BJ (cell line): Measurements from ENCODE around the gene CCDC88C. TPM values are rescaled to one million over a fixed set of nuclear protein-coding genes. Genes with fewer than 3 reads are reported as not detected.

Experiments
- CTCF ChIA-PET: fragments of 350-600 bp; formaldehyde crosslinking; extraction: SDS; loops from one replicate; lab custom pipeline; 2021; ENCODE audit warnings: antibody characterized with exemption, inconsistent platforms; lab: Yijun Ruan, JAX
- POLR2A ChIA-PET: fragments of 300-600 bp; sonication (Branson Sonifier 250); formaldehyde crosslinking; extraction: SDS; loops from one replicate; lab custom pipeline; 2021; ENCODE audit warnings: antibody characterized with exemption; lab: Charles Lee
- DNase-seq: peaks from one replicate; pipeline ENCODE4 v3.0.0-alpha.2; 2011; ENCODE audit warnings: low read depth
- H3K27me3 ChIP-seq: 2 replicates; pipeline ENCODE4 v1.6.0; 2011; ENCODE audit warnings: low read length; ENCODE audit not compliant: control insufficient read depth, insufficient read depth
- H3K36me3 ChIP-seq: 2 replicates; pipeline ENCODE4 v1.5.1; 2011; ENCODE audit warnings: low read length; ENCODE audit not compliant: control insufficient read depth, insufficient read depth
- H3K4me3 ChIP-seq: 2 replicates; pipeline ENCODE4 v1.5.1; 2011; ENCODE audit warnings: low read depth, mild to moderate bottlenecking, control low read depth, low read length
- CTCF ChIP-seq: IDR thresholded peaks from 2 replicates; pipeline ENCODE4 v1.5.1; 2011; ENCODE audit warnings: low read depth, mild to moderate bottlenecking, control low read depth, inconsistent platforms, low read length, moderate library complexity; ENCODE audit not compliant: insufficient read depth
- polyA plus RNA-seq: library from polyadenylated mRNA; depleted of rRNA; stranded (reverse); fragments of >200 nt; gene quantifications from 2 replicates; pipeline ENCODE4 v1.2.3, GENCODE V29; 2011

The CCDC88C gene
- polyA plus RNA-seq, 1 experiment = not detected

GRCh38 chr14:91254461-91254860 is 163.2 kb downstream of the CCDC88C start:
- no peak for TF ChIP-seq CTCF
- POLR2A ChIA-PET = no interaction called here
- no peaks in the 10 kb centered on the region for H3K36me3 ChIP-seq
- CTCF ChIA-PET = no interaction called here
- no peak overlapping the region for H3K4me3 ChIP-seq
- DNase-seq = no peak
- H3K27me3 ChIP-seq = peaks cover 2% of the 10 kb centered on the region

GRCh38 chr14:91253795-91254323 is 163.8 kb downstream of the CCDC88C start:
- no peak for DNase-seq
- CTCF ChIA-PET = no interaction called here
- POLR2A ChIA-PET = no interaction called here
- Histone ChIP-seq H3K36me3 (no peaks in the 10 kb centered on the region), H3K27me3 (peaks cover 2% of the 10 kb centered on the region), H3K4me3 (peak overlapping the region; percentile 38)
- TF ChIP-seq CTCF = no peak

- Histone ChIP-seq H3K27me3 (peaks cover 2% of the 10 kb centered on the region), H3K4me3 (peak overlapping the region; percentile 38), H3K36me3 (no peaks in the 10 kb centered on the region)
- peak; percentile 21; the same call in 1 of the 2 replicates for TF ChIP-seq CTCF
- DNase-seq = no peak
- ChIA-PET CTCF (no interaction called here), POLR2A (no interaction called here)
These were observed 164.5 kb downstream of the CCDC88C start for GRCh38 chr14:91252871-91253794.

GRCh38 chr14:91250912-91251311 is 166.7 kb downstream of the CCDC88C start:
- Histone ChIP-seq H3K4me3 (no peak overlapping the region), H3K27me3 (no peaks in the 10 kb centered on the region; the same call in 1 of the 2 replicates), H3K36me3 (no peaks in the 10 kb centered on the region)
- no peak for TF ChIP-seq CTCF
- ChIA-PET CTCF (no interaction called here), POLR2A (no interaction called here)
- DNase-seq = no peak

GRCh38 chr14:91249841-91250616 is 167.6 kb downstream of the CCDC88C start:
- DNase-seq = no peak
- ChIA-PET POLR2A (no interaction called here), CTCF (interaction anchor here (2.3 kb wide), 1 partner anchor 9 kb away, joined by 5 read pairs; no protein-coding TSS in a partner anchor)
- H3K27me3 ChIP-seq = no peaks in the 10 kb centered on the region
- no peak for TF ChIP-seq CTCF
- no peaks in the 10 kb centered on the region for H3K36me3 ChIP-seq
- H3K4me3 ChIP-seq = no peak overlapping the region
